Activated gamma-delta T cell treated with Interleukin-2 at 50 U/mL for 16 hours (primary cell): ENCODE data around the gene DENND2C.
"Not testable (repeated sequence)": the region's sequence is repeated elsewhere in the genome, so short reads cannot be mapped to it uniquely, and the experiment has no call there.

Experiments
- DNase-seq: peaks from one replicate; pipeline ENCODE4 v3.0.0-alpha.2; 2020

DENND2C gene

DNA sequence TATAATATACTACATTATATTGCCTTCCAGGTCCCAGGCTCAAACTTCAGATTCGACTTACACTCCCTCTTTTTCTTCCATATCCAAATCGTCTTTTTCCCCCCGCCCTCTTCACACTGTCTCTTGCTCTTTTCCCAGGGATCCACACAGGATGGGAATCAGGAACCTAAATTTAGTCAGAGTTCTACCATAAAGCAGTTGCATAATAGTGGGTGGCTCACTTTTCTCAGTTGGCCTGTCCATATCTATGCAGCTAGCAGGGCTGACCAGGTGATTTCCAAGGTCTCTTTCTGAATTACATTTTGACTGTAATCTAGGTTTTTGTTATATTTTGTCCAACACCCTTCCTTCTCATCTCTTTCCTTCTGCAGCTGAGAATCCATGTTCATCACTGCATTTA lies 80.7 kb downstream of the DENND2C start:
- no peak for DNase-seq

DNA sequence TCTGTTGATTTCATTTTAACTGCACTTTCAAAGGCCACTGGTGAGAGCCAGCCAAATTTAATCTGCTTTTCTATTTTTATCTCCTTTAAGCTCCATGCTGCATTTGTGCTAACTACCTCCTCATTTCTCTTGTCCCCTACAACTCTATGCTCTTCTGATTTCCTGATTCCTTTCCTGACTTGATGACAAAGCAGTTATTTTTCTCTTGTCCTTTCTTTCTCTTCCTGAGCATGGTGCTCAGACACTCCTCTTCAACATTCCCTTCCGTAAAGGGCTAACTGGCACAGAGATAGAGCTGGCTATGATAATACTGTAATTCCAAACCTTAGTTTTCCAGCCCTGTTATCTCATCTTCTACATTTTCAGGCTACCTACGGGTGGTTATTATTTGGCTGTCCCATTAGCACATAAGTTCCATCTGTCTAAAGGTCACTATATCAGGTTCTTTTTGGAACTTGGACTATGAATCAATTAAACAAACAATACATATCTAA lies 81.6 kb downstream of the DENND2C start:
- DNase-seq: no peak

DNA sequence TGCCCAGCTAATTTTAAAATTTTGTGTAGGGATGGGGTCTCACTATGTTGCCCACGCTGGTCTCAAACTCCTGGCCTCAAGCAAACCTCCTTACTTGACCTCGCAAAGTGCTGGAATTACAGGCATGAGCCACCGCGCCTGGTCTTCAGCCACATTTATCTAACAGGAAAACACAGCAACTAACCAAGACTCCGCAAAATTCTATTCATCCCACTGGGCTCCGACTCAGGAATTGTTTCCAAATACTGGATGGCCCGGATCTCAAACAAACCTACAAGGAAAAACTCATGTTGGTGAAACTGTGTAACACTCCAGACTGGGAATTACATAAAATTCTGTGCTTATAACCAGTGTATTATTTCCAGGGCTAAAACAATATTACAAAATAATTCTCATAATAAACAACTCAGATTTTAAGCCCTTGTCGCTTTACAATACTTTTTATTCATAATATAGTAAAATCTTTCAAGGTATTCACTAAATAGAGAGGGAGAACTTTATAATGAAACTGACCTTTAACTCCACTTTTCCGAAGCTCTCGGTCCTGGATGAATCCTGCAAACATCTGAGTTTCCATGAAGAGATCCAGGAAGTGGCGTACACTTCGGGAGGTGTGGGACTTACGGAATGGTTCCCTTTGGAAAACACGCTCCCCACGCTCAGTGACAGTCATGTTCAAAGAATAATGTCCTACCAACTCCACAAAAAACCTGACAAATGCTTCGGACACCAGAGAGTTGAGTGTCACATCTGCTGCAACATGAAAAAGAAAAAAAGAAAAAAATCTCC lies 82.5 kb downstream of the DENND2C start:
- DNase-seq: no peak

DNA sequence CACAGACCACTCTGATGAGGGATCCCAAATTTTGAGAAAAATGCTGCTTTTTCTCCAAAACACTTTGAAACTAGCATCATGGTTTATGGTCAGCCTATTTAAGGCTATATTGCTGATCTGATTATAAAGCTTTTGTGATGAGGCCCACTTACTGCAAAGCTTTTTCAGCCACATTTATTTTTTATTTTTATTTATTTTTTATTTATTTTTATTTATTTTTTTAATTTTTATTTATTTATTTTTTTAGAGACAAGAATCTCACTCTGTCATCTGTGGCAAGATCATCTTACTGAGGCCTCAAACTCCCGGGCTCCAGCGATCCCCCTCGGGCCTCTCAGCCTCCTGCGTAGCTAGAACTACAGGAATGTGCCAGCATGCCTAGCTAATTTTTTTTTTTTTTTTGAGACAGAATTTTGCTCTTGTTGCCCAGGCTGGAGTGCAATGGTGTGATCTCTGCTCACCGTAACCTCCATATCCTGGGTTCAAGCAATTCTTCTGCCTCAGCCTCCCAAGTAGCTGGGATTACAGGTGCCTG lies 83.3 kb downstream of the DENND2C start:
- DNase-seq: no peak

DNA sequence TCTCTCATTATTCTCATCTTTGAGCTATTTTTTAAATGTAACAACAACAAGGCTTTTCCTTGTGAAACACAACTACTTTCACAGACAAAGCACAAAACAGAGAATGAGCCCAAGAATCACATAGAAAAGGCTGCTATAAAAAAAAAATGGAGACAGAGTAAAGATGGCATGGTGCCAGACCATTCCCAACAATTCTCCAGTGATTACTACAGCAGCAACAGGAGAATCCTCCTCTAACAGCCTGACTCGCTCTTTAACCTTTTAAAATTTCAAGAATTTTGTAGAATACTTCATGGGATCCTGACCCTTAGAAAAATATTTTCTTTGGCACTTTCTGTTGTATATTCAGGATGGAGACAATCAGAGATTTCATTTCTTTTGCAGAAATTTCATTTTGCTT lies 84.6 kb downstream of the DENND2C start:
- no peak for DNase-seq

DNA sequence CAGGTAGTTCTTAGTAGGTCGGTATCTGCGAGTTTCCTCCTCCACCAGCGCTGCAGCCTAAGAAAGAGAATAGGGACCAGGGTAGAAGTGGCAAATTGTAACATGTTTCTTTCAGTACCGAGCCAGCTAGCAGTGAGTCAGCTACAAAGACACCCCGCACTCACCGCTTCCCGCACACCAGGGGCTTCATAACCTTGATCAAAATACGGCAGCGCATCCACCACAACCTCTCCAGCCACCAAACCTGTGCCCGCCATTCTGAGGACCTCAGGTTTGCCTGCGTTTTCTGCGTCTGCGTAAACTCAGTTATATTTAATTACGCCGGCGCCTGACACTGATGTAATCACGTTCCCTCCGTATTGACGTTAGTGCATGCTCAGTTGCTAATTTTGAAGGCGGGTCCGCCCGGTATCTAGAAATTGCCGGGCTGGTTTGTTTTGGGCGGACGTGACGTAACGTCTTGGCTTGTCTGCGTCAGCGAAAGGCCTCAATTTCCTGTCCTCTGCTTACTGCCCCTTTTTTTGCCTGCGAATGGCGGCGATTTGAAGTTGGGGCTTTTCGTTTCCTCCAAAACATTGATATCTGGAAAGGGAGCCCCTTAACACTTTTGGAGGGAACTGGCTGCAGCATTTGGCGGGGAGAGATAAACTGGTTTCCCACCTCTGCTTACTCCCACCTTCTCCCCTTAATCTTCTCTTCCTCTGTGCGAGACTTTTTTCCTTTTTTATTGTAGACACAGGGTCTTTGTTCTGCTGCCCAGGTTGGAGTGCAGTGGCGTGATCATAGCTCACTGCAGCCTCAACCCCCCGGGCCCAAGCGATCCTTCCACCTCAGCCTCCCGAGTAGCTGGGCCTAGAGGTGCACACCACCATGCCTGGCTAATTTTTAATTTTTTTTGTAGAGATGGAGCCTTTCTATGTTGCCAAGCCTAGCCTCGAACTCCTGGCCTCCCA lies 88.2 kb downstream of the DENND2C start, which contains the start of gene BCAS2:
Gene BCAS2 (minus strand): TSS at position 281 of the 953 bp plus-strand sequence. CDS start 24 bp downstream, at position 257.
- DNase-seq: peak; percentile 94

DNA sequence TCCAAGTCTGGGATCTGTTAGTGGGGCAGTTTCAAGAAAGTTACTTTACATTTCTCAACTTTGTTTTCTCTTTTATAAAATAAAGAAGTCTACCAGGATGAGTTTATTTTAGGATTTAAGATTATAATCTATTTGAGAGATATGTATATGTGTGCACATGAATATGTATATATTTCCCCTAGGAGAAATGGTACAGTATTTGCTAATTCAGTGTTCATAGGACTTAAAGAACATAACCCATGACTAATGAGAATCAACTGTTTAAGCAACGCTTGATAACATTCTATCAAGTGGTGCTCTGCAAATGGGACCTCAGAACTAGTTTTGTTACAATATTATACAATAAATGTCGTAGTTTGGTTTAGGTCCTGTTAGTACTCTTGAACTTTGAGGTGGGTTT lies 95.5 kb downstream of the DENND2C start:
- no peak for DNase-seq

DNA sequence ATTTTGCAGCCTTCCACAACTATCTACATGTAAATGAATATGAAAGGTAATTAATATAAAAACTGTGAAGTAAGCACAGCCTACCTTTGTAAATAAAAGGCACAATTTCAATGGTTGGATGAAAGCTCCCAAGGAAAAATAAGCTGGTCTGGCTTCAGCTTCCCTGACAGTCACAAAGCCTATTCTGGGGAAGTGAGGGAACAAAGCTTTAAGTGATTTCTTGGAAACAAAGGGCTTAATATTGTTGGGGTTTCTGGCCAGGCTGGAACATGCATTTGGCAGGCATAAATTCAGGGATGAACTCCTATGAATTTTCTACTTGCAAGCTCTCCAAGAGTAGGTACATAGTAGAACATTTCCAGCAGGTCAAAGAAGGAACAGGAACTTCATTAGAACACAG lies 105.7 kb downstream of the DENND2C start:
- no peak for DNase-seq

DNA sequence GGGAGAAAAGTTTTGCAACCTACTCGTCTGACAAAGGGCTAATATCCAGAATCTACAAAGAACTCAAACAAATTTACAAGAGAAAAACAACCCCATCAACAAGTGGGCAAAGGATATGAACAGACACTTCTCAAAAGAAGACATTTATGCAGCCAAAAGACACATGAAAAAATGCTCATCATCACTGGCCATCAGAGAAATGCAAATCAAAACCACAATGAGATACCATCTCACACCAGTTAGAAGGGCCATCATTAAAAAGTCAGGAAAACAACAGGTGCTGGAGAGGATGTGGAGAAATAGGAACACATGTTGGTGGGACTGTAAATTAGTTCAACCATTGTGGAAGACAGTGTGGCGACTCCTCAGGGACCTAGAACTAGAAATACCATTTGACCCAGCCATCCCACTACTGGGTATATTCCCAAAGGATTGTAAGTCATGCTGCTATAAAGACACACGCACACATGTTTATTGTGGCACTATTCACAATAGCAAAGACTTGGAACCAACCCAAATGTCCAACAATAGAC lies 106.8 kb downstream of the DENND2C start:
- not testable (repeated sequence) for DNase-seq

DNA sequence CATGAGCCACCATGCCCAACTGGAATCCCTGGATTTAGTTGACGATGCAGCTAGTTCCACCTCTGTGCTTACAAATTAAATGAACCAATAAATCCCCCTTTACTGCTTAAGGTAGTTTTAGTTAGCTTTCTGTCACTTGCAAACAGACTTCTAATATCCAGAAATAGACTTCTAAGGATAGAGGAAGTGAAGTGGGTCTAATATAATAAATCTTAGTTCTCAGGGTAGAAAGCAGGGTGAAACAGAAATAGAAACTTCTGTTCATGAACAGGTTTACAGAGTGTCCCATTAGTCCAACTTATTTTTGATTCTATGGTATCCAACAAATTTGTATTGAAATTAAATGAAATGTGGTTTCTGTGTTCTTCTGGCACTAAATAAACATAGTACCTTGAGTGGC lies 108.5 kb downstream of the DENND2C start:
- DNase-seq: no peak

DNA sequence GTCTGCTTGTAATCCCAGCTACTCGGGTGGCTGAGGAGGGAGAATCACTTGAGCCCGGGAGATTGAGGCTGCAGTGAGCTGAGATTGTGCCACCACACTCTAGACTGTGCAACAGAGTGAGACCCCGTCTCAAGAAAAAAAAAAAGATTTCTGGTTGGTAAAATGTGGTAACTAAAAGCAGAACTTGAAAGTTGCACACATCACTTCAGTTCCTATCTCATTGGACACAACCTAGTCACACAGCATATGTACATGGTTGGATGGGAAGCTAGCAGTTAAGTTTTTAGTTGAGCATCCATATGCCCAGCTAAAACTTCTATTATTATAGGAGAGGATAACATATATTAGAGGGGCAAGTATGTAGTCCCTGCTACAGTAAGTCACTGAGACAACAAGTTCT lies 110.5 kb downstream of the DENND2C start:
- no peak for DNase-seq

DNA sequence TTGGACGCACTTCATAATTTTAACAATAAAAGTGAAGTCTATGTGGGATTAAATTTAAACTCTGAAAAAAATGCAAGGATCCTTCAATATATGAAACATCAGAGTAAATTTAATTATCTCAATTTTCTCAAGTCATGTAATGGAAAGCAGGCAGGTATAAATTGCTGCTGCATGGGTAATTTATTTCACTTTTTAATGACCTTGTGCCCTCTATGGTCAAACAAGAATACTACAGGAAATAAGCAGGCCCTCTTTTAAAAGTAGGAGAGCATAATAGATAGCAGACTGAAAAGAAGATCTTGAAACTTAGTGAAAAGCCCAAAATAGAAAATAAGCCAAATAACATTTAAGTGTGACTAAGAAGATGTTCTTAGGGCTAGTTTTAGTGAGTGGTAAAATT lies 111.3 kb downstream of the DENND2C start:
- no peak for DNase-seq

DNA sequence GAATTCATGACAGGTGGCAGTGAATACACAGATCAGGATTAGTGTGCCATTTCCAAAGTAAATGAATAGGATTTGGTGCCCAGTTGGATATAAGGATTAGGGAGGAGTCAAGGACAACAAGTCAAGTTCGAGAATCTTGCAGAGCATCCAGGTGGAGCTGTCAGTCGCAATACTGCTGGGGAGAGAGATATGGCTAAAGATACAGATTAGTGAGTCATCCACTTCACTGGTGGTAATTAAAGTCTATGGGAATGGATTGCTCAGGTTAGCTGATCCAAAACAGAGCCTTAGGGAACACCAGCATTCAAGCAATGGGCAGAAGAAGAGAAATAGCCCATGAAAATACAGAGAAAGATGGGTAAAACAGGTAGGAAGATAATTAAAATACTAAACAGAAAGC lies 115.3 kb downstream of the DENND2C start:
- no peak for DNase-seq

DNA sequence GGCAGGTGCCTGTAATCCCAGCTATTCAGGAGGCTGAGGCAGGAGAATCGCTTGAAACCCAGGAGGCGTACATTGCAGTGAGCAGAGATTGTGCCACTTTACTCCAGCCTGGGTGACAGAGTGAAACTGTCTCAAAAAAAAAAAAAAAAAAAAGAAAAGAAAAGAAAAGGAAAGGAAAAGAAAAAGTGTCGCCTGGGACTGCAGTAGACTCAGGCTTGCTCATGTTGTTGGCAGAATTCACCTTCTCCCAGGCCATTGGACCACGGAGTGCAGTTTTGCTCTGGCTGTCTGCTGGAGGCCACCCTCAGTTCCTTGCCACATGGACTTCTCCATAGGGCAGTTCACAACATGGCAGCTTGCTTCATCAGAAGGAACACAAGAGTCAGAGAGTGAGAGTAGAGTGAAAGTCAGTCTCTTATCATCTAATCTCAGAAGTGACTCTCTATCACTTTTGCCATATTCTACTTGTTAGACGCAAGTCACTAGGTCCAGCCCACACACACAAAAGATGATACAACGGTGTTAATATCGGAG lies 117.7 kb downstream of the DENND2C start:
- DNase-seq: no peak

DNA sequence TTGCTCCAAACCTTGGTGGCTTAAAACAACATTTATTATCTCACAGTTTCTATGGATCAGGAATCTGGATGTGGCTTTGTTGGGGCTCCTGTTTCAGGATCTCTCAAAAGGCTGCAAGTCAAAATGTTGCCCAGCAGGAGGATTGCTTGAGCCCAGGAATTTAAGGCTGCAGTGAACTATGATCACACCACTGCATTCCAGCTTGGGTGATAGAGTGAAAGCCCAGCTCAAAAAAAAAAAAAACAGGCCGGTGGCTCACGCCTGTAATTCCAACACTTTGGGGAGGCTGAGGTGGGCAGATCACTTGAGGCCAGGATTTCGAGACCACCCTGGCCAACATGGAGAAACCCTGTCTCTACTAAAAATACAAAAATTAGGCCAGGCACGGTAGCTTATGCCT lies 118.4 kb downstream of the DENND2C start:
- DNase-seq: no peak

DNA sequence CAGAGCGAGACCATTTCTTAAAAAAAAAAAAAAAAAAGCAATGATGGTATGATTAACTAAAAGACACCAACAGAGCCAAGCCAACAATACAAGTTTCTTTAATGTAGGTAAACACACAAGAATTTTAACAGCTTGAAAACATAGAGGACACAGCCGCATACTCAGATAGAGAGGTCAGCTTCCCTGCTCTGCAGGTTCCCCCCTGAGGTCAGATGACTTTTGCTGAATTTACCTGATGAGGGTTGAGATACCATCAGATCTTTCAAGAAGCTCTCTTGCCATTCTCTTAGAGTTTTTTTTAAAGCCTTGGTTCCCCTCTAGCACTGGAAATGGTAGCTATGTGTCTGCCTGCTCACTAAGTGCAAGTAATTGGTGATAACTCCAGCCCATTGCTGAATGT lies 119.5 kb downstream of the DENND2C start:
- DNase-seq: no peak

DNA sequence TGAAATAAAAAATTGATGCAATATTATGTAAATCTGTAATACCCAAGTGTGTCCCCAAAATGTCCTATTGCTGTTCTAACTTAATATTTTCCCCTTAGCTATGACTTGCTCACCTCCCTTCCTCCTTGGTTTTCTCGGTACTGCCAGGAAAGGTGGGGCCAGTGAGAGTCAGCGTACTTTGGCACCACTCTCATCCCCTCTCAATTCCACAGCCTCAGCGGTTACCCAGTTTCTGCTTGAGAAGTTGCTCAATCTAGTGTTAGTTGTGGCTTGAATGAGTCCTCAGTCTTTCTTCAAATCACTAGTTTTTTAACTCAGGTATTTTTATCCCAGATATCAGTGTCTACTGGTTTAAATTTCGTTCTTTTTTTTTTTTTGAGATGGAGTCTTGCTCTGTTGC lies 120.7 kb downstream of the DENND2C start:
- no peak for DNase-seq

DNA sequence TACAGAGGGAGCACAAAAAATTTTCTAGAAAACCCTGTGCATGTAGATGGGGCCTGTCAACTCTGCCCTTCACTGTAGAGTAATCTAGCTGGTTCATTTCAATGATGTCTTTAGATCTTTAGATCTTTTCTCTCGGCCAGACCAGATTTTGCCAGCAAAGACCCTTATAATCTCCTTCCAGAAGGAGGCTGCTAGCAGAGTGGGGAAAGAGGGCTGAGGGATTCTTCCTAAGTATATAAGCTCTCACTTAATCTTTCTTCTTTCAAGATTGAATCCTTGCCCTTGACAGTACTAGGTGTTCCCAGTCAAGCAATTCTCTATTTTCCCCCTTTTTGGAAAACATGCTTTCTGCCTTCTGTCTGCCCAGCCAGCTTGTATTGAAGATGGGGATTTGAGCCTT lies 122.8 kb downstream of the DENND2C start:
- DNase-seq: no peak

DNA sequence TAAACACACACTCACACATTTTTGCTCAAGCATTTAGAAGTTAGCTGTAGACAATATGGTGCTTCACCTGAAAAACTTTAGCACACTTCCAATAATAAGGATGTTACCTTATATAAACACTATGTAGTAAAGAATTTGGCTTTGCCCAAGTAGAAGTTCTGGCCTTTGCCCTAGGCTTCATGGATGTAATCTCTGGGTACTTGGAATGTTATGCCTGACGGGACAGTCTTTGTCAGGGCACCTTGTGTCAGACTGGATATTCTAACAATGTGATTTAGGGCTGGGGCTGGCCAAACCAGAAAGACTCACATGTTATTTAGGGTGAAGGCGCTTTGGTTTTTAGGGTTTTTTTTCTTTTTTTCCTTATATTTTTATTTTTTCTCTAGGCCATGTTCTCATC lies 124.1 kb downstream of the DENND2C start:
- DNase-seq: no peak

DNA sequence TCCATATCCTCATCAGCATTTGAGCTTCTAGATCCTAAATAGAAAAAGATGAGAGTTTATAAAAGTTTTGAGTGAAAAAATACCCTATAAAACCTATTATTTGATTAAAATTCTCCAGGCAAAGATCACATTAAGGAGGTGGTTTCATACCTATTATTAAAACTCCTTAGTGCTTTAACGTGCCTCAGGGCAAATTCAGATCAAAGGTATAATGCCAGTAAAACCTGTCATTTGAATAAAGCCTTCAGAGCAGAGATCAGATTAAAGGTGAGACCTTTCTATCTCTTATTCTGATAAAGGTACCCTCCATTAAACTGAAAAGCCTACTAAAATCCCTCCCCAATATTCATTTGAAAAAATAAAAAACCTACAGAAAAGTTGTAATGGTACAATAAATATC lies 124.5 kb downstream of the DENND2C start:
- no peak for DNase-seq

DNA sequence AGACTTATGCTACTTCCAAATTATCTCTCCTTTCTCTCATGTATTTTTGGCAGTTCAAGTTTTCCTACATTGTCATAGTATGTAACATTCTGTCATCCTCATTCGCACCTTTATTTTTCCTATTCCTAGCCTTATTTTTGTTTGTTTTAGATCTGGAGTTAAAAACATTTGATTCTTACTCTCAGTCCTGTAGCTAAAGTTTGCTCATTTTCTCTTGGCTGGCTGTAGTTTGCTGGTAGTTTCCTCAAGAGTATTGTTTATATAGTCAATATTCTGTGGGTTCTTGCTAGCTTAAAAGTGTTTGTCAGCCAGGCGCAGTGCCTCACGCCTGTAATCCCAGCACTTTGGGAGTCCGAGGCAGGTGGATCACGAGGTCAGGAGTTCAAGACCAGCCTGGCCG lies 129.0 kb downstream of the DENND2C start:
- DNase-seq: no peak

DNA sequence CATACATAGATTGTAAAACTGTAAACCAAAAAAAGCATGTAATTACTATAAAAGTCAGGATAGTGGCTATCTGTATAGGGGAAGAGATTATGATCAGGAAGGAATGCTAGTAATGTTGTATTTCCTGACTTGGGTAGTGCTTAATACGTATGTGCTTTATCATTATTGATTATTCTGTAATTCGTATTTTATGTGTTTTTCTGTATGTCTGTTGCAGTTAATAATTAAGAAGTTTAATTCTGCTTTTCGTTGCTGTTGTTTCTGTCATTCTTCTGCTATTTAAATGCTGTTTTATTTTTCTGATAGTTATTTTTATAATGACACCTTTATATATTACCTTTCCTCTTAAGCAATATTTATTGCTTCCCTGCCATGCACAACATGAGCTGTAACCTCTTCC lies 129.6 kb downstream of the DENND2C start:
- no peak for DNase-seq

DNA sequence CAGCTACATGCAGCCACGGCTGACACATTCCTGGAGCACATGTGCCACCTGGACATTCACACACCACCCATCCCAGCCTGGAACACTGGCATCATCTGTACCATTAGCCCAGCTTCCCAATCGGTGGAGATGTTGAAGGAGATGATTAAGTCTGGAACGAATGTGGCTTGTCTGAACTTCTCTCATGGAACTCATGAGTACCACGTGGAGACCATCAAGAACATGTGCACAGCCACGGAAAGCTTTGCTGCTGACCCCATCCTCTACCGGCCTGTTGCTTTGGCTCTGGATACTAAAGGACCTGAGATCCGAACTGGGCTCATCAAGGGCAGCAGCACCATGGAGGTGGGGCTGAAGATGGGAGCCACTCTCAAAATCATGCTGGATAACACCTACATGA lies 133.8 kb downstream of the DENND2C start:
- no peak for DNase-seq
